IMR-90 (cell line): ENCODE results near the gene ATP5ME. TPM values are rescaled to one million over a fixed set of nuclear protein-coding genes. Genes with fewer than 3 reads are reported as not detected.

Source experiments
- ATAC-seq: fragments of 200-7000 bp; cut with Tn5 transposase; 2 replicates; pipeline ENCODE4 v1.9.1; 2020; ENCODE audit warnings: low read depth, mild to moderate bottlenecking, moderate library complexity
- BruUV-seq: library from RNA; stranded (reverse); fragments of 400-500 nt; replicated peaks from 2 replicates; lab custom pipeline; 2021; lab: Mats Ljungman, UMichigan
- CTCF ChIA-PET: fragments of 300-600 bp; formaldehyde crosslinking; extraction: SDS; loops from one replicate; lab custom pipeline; 2021; ENCODE audit warnings: antibody characterized with exemption; lab: Yijun Ruan, JAX
- POLR2A ChIA-PET: fragments of 300-600 bp; sonication (Branson Sonifier 250); formaldehyde crosslinking; loops from one replicate; lab custom pipeline; 2022; ENCODE audit warnings: antibody characterized with exemption; ENCODE audit not compliant: unreplicated experiment; lab: Charles Lee
- DNase-seq: peaks from one replicate; pipeline ENCODE4 v3.0.0; 2013
- H2AFZ ChIP-seq: replicated peaks from 2 replicates; pipeline ENCODE3; 2013; ENCODE audit warnings: low read length, mild to moderate bottlenecking; ENCODE audit not compliant: poor library complexity
- H2AK5ac ChIP-seq: 2 replicates; pipeline ENCODE4 v1.6.1; 2013; ENCODE audit warnings: low read depth, low read length, inconsistent platforms
- H2AK9ac ChIP-seq: replicated peaks from 2 replicates; pipeline ENCODE3; 2013; ENCODE audit warnings: mild to moderate bottlenecking, low read depth, low read length, moderate library complexity; ENCODE audit not compliant: poor library complexity
- H2BK120ac ChIP-seq: 2 replicates; pipeline ENCODE4 v1.6.1; 2013; ENCODE audit warnings: low read depth, low read length, inconsistent platforms
- H2BK15ac ChIP-seq: 3 replicates; pipeline ENCODE4 v1.6.1; 2013; ENCODE audit warnings: low read depth, low read length, inconsistent platforms
- H2BK20ac ChIP-seq: 2 replicates; pipeline ENCODE4 v1.6.1; 2013; ENCODE audit warnings: low read depth, mild to moderate bottlenecking, inconsistent platforms, low read length, moderate library complexity
- H2BK5ac ChIP-seq: 2 replicates; pipeline ENCODE4 v1.6.1; 2013; ENCODE audit warnings: mild to moderate bottlenecking, low read depth, low read length, inconsistent platforms; ENCODE audit not compliant: poor library complexity, severe bottlenecking
- H3K14ac ChIP-seq: replicated peaks from 2 replicates; pipeline ENCODE4 v1.6.1; 2013; ENCODE audit warnings: low read depth, low read length, inconsistent platforms
- H3K18ac ChIP-seq: 2 replicates; pipeline ENCODE4 v1.6.1; 2013; ENCODE audit warnings: low read depth, low read length, control low read depth
- H3K23ac ChIP-seq: 2 replicates; pipeline ENCODE4 v1.6.1; 2013; ENCODE audit warnings: low read depth, low read length, inconsistent platforms
- H3K27ac ChIP-seq: 2 replicates; pipeline ENCODE4 v1.5.1; 2013; ENCODE audit warnings: mild to moderate bottlenecking, control low read depth, low read length; ENCODE audit not compliant: insufficient read depth
- H3K27me3 ChIP-seq: 2 replicates; pipeline ENCODE4 v1.6.1; 2013; ENCODE audit warnings: low read length; ENCODE audit not compliant: control insufficient read depth, insufficient read depth
- H3K36me3 ChIP-seq: 2 replicates; pipeline ENCODE4 v1.6.1; 2013; ENCODE audit warnings: low read length, mixed read lengths; ENCODE audit not compliant: control insufficient read depth, insufficient read depth
- H3K4ac ChIP-seq: 2 replicates; pipeline ENCODE4 v1.6.1; 2013; ENCODE audit warnings: low read depth, low read length, inconsistent platforms
- H3K4me1 ChIP-seq: 2 replicates; pipeline ENCODE4 v1.6.1; 2013; ENCODE audit warnings: low read length, mixed read lengths; ENCODE audit not compliant: control insufficient read depth, insufficient read depth
- H3K4me2 ChIP-seq: 2 replicates; pipeline ENCODE4 v1.6.1; 2013; ENCODE audit warnings: low read depth, mild to moderate bottlenecking, control low read depth, low read length, moderate library complexity
- H3K4me3 ChIP-seq: 2 replicates; pipeline ENCODE4 v1.5.1; 2013; ENCODE audit warnings: low read depth, mild to moderate bottlenecking, control low read depth, low read length, moderate library complexity; ENCODE audit not compliant: insufficient read depth
- H3K56ac ChIP-seq: 2 replicates; pipeline ENCODE4 v1.6.1; 2013; ENCODE audit warnings: low read length, inconsistent platforms; ENCODE audit not compliant: insufficient read depth; ENCODE audit errors: extremely low read depth
- H3K79me1 ChIP-seq, 2 experiments: 2 replicates each; pipeline ENCODE4 v1.6.1; 2013; ENCODE audit warnings: low read length in 2 of 2, inconsistent platforms in 1 of 2, low read depth in 1 of 2
- H3K9ac ChIP-seq: 2 replicates; pipeline ENCODE4 v1.6.1; 2013; ENCODE audit warnings: low read depth, low read length, control low read depth
- H3K9me1 ChIP-seq: 2 replicates; pipeline ENCODE4 v1.6.1; 2013; ENCODE audit warnings: low read length, inconsistent platforms; ENCODE audit not compliant: insufficient read depth
- H3K9me3 ChIP-seq: 2 replicates; pipeline ENCODE4 v1.6.1; 2013; ENCODE audit warnings: low read length; ENCODE audit not compliant: control insufficient read depth, insufficient read depth
- H4K20me1 ChIP-seq: 2 replicates; pipeline ENCODE4 v1.6.1; 2013; ENCODE audit warnings: low read length, inconsistent platforms; ENCODE audit not compliant: insufficient read depth
- H4K5ac ChIP-seq: 2 replicates; pipeline ENCODE4 v1.6.1; 2013; ENCODE audit warnings: mild to moderate bottlenecking, low read depth, low read length, control low read depth
- H4K8ac ChIP-seq, 2 experiments: 2 replicates each; pipeline ENCODE4 v1.6.1; 2013; ENCODE audit warnings: low read depth in 2 of 2, low read length in 2 of 2, control low read depth in 1 of 2, inconsistent platforms in 1 of 2
- H4K91ac ChIP-seq: 2 replicates; pipeline ENCODE4 v1.6.1; 2013; ENCODE audit warnings: low read depth, low read length, inconsistent platforms; ENCODE audit not compliant: insufficient read depth
- CEBPB ChIP-seq: IDR thresholded peaks from 2 replicates; pipeline ENCODE4 v1.6.1; 2012; ENCODE audit warnings: low read depth, low read length, improper control_type of control experiment
- CHD1 ChIP-seq: IDR thresholded peaks from 2 replicates; pipeline ENCODE4 v1.6.1; 2012; ENCODE audit warnings: low read depth, low read length, improper control_type of control experiment
- CTCF ChIP-seq: conservative IDR thresholded peaks from 2 replicates; pipeline ENCODE4 v1.5.1; 2012; ENCODE audit warnings: mild to moderate bottlenecking, low read depth, low read length, improper control_type of control experiment
- FOS ChIP-seq: fragments of 150-350 bp; IDR thresholded peaks from 2 replicates; pipeline ENCODE4 v1.6.1; 2016; ENCODE audit warnings: low read depth, low read length
- MAZ ChIP-seq: IDR thresholded peaks from 2 replicates; pipeline ENCODE4 v1.6.1; 2012; ENCODE audit warnings: low read depth, mild to moderate bottlenecking, low read length, improper control_type of control experiment, moderate library complexity, borderline replicate concordance
- MXI1 ChIP-seq: IDR thresholded peaks from 2 replicates; pipeline ENCODE4 v1.6.1; 2012; ENCODE audit warnings: low read depth, mild to moderate bottlenecking, low read length, moderate library complexity, borderline replicate concordance
- RAD21 ChIP-seq: IDR thresholded peaks from 2 replicates; pipeline ENCODE4 v1.6.1; 2012; ENCODE audit warnings: low read length, improper control_type of control experiment
- WGBS, 2 experiments: methylation state at CpG; one replicate each; pipeline versions ENCODE4 v1.1.5 to v1.1.7; 2013; ENCODE audit warnings: missing lambda C conversion rate in 2 of 2; ENCODE audit not compliant: insufficient read length in 1 of 2; ENCODE audit errors: extremely low coverage in 2 of 2; 5-methylcytosine and 5-hydroxymethylcytosine counted together
- dilution Hi-C: fragments of 300-500 bp; cut with HindIII; formaldehyde crosslinking; loops from one replicate; pipeline ENCODE4 v1.14.3; 2018; ENCODE audit warnings: low sequenced_read_pairs; ENCODE audit not compliant: unreplicated experiment
- in situ Hi-C: fragments of 300-500 bp; cut with MboI; formaldehyde crosslinking; loops from 3 replicates; pipeline ENCODE4 v1.14.3; 2019; ENCODE audit warnings: low sequenced_read_pairs, inconsistent platforms, mixed read lengths
- intact Hi-C: fragments of 100-400 bp; cut with micrococcal nuclease; formaldehyde crosslinking; loops from 2 replicates; pipeline ENCODE4 v1.10.0; 2022
- polyA plus RNA-seq, 3 experiments: library from polyadenylated mRNA; depleted of rRNA; stranded (reverse); fragments of >200 nt; gene quantifications; 2 replicates each; pipeline ENCODE4 v1.2.3, GENCODE V29; 2012; ENCODE audit warnings: low replicate concordance in 1 of 3
- total RNA-seq: library from RNA; depleted of rRNA; stranded (reverse); fragments of >200 nt; gene quantifications from 2 replicates; pipeline ENCODE4 v1.2.3, GENCODE V29; 2012

Gene ATP5ME
- total and polyA plus RNA-seq, 2 of the 4 experiments (the other 2 are of a cell fraction) = 39.3 to 603 TPM

GRCh38 chr4:660401-660800 lies 13.7 kb downstream of the ATP5ME start:
- Histone ChIP-seq H2BK120ac (no peak overlapping the region), H3K4me1 (no peaks in the 10 kb centered on the region), H4K91ac (no peak overlapping the region), H3K4me2 (no peak overlapping the region), H4K20me1 (no peaks in the 10 kb centered on the region), H3K27ac (no peak overlapping the region), H3K9me1 (no peaks in the 10 kb centered on the region), H3K79me1 (no peaks in the 10 kb centered on the region), H3K14ac (no peak overlapping the region), H4K5ac (no peak overlapping the region), H3K56ac (no peak overlapping the region), H3K36me3 (no peaks in the 10 kb centered on the region), H2BK5ac (no peak overlapping the region), H3K23ac (no peak overlapping the region), H2BK15ac (no peak overlapping the region), H2AK9ac (no peak overlapping the region), H2AK5ac (no peak overlapping the region), H3K9me3 (peaks cover 18% of the 10 kb centered on the region), H2AFZ (no peak overlapping the region), H3K4ac (no peak overlapping the region), H3K4me3 (no peak overlapping the region), H3K27me3 (peaks cover 4% of the 10 kb centered on the region; the same call in 1 of the 2 replicates), H2BK20ac (no peak overlapping the region), H3K18ac (no peak overlapping the region), H4K8ac (no peak overlapping the region), H3K9ac (no peak overlapping the region)
- TF ChIP-seq CTCF (no peak), FOS (no peak), CEBPB (no peak), MXI1 (no peak), RAD21 (no peak), CHD1 (no peak), MAZ (no peak)
- no peak for DNase-seq
- ChIA-PET POLR2A (no interaction called here), CTCF (no interaction called here)
- no peak for ATAC-seq
- no TSS peak for BruUV-seq
- dilution Hi-C loops = no loop called here
- intact Hi-C loops = no loop called here
- in situ Hi-C loops = no loop called here
- 66% methylated on average over 2 of the region's 10 CpGs; no CpG with 5 or more reads in 1 of the 2 experiments for WGBS, 2 experiments
